Measurements from ENCODE around the gene DMD.

Gene DMD

GRCh38 chrX:31421441-31421840 lies 1789.9 kb downstream of the DMD start:
- Histone ChIP-seq H4K20me1 (ENCODE audit: insufficient read depth, low read length) (no peaks in the 10 kb centered on the region), H3K27me3 (replicated peaks; ENCODE audit: insufficient read depth, low read length) (no peaks in the 10 kb centered on the region), H3K36me3 (replicated peaks; ENCODE audit: insufficient read depth, low read length) (no peaks in the 10 kb centered on the region), H3K4me3 (ENCODE audit: low read length) (no peak overlapping the region), H3K9me2 (replicated peaks; ENCODE audit: insufficient read depth, low read length) (no peaks in the 10 kb centered on the region), H3K79me2 (ENCODE audit: low read length) (no peaks in the 10 kb centered on the region), H3K27ac (ENCODE audit: low read length) (no peak overlapping the region), H3F3A (ENCODE audit: insufficient read depth, low read length) (no peaks in the 10 kb centered on the region), H3K4me1 (ENCODE audit: low read length) (no peaks in the 10 kb centered on the region), H3K9ac (ENCODE audit: low read length) (no peak overlapping the region), H2AFZ (ENCODE audit: low read length) (no peak overlapping the region), H3K9me3 (replicated peaks; ENCODE audit: insufficient read depth, low read length) (no peaks in the 10 kb centered on the region), H3K4me2 (ENCODE audit: low read depth, low read length) (no peak overlapping the region)
- DNase-seq, result no peak
- TF ChIP-seq CTCF (IDR thresholded peaks at IDR 0.05; ENCODE audit: low read length) (no peak), EZH2phosphoT487 (IDR thresholded peaks at IDR 0.05; ENCODE audit: low read length) (no peak), EZH2 (optimal IDR thresholded peaks at IDR 0.05; ENCODE audit: low read depth, low read length) (no peak)

DNA sequence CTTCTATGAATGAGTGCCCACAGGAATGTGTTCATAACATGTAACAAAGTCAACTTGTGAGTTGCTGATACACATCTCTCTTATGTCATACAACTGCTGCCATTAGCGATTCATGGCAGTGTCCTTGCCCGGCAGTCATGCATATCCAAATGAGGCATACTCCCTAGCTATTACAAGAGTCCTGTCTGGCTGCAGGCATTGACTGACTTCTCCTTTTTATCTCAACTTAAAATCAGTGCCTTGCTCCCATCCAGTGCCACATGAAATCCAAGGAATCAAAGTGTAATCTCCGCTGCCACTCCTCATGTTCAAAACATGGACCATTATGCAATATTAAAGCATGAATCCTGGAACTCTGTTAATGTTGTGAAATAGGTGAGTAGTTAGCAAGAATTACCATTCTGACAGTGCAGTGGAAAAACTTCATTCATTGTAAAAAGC lies 1790.6 kb downstream of the DMD start:
- Histone ChIP-seq H3K27me3 (replicated peaks; ENCODE audit: insufficient read depth, low read length) (no peaks in the 10 kb centered on the region), H3K79me2 (ENCODE audit: low read length) (no peaks in the 10 kb centered on the region), H3F3A (ENCODE audit: insufficient read depth, low read length) (no peaks in the 10 kb centered on the region), H3K27ac (ENCODE audit: low read length) (no peak overlapping the region), H3K4me2 (ENCODE audit: low read depth, low read length) (no peak overlapping the region), H3K9me3 (replicated peaks; ENCODE audit: insufficient read depth, low read length) (no peaks in the 10 kb centered on the region), H3K4me1 (ENCODE audit: low read length) (no peaks in the 10 kb centered on the region), H3K4me3 (ENCODE audit: low read length) (no peak overlapping the region), H4K20me1 (ENCODE audit: insufficient read depth, low read length) (no peaks in the 10 kb centered on the region), H3K36me3 (replicated peaks; ENCODE audit: insufficient read depth, low read length) (no peaks in the 10 kb centered on the region), H3K9ac (ENCODE audit: low read length) (no peak overlapping the region), H3K9me2 (replicated peaks; ENCODE audit: insufficient read depth, low read length) (no peaks in the 10 kb centered on the region), H2AFZ (ENCODE audit: low read length) (no peak overlapping the region)
- no peak for DNase-seq
- TF ChIP-seq EZH2 (optimal IDR thresholded peaks at IDR 0.05; ENCODE audit: low read depth, low read length) (no peak), EZH2phosphoT487 (IDR thresholded peaks at IDR 0.05; ENCODE audit: low read length) (no peak), CTCF (IDR thresholded peaks at IDR 0.05; ENCODE audit: low read length) (no peak)

GRCh38 chrX:31420302-31420701 lies 1791.0 kb downstream of the DMD start:
- Histone ChIP-seq H4K20me1 (ENCODE audit: insufficient read depth, low read length) (no peaks in the 10 kb centered on the region), H3K27me3 (replicated peaks; ENCODE audit: insufficient read depth, low read length) (no peaks in the 10 kb centered on the region), H3K4me3 (ENCODE audit: low read length) (no peak overlapping the region), H3K9ac (ENCODE audit: low read length) (no peak overlapping the region), H3K27ac (ENCODE audit: low read length) (no peak overlapping the region), H3F3A (ENCODE audit: insufficient read depth, low read length) (no peaks in the 10 kb centered on the region), H3K9me3 (replicated peaks; ENCODE audit: insufficient read depth, low read length) (no peaks in the 10 kb centered on the region), H2AFZ (ENCODE audit: low read length) (no peak overlapping the region), H3K4me1 (ENCODE audit: low read length) (no peaks in the 10 kb centered on the region), H3K4me2 (ENCODE audit: low read depth, low read length) (no peak overlapping the region), H3K9me2 (replicated peaks; ENCODE audit: insufficient read depth, low read length) (no peaks in the 10 kb centered on the region), H3K36me3 (replicated peaks; ENCODE audit: insufficient read depth, low read length) (no peaks in the 10 kb centered on the region), H3K79me2 (ENCODE audit: low read length) (no peaks in the 10 kb centered on the region)
- TF ChIP-seq EZH2 (optimal IDR thresholded peaks at IDR 0.05; ENCODE audit: low read depth, low read length) (no peak), EZH2phosphoT487 (IDR thresholded peaks at IDR 0.05; ENCODE audit: low read length) (no peak), CTCF (IDR thresholded peaks at IDR 0.05; ENCODE audit: low read length) (no peak)
- no peak for DNase-seq

Measured in MM.1S (cell line).